Activated T-cell treated with anti-CD3 and anti-CD28 coated beads, Interleukin-2, amount 50 U/mL, for 48 hours (primary cell): ENCODE results near the gene PCED1B.
A peak's percentile ranks its signal among the peaks of the same experiment; 100 is the strongest.

Source experiments
- DNase-seq, 2 experiments: peaks; one replicate each; pipeline ENCODE4 v3.0.0-alpha.2; 2020

Gene PCED1B

DNA sequence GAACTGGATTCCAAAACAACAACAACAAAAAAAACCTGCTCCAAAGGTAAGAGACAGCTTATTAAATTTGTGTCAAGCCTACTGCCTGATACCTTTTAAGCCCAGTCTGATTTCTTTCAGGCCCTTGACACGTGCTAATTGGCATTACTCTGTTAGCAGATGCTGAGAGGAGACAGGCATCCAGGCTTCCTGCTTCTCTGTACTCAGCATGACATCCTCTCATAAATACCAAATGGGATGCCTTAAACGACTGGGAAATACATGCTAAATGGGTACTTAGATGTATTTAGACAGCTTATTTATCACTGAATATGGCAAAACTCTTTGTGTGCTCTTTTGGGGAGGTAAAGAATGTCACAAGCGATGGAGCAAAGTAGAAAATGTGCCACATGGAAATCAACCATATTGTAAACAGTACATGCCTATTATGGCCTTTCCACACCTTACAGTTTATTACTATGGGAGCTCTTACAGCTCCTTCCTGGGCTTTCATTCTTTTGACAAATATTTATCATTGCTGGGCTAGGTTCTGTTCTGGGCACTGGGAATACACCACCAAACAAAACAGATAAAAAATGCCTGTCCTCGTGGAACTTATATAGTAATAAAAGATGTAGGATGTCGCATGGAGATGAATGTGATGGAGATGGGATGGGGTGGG, 11.5 kb upstream of the PCED1B start:
- DNase-seq = no peak

GRCh38 chr12:47068539-47068938, 10.9 kb upstream of the PCED1B start:
- DNase-seq = no peak

DNA sequence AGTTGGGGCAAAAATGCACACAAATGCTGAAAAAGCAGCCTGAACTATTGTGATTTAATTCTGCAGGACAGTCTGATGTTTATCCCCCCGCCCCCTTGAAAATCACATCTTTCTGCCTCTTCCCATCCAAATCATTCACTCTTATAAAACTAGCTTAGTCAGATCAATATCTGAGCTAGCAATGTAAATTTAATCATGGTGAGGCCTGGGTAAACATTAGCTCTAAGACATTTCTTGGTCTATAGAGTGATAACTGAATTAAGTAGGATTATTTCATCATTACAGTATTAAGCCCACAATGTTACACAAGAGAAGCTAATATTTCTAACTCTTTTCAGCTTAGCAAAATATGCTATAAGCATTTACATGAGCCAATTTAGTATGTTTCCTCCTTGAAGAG, 9.1 kb upstream of the PCED1B start:
- no peak for DNase-seq

GRCh38 chr12:47071241-47071852, 8.1 kb upstream of the PCED1B start:
- DNase-seq = peak in 1 of 2 experiments; percentile 28

DNA sequence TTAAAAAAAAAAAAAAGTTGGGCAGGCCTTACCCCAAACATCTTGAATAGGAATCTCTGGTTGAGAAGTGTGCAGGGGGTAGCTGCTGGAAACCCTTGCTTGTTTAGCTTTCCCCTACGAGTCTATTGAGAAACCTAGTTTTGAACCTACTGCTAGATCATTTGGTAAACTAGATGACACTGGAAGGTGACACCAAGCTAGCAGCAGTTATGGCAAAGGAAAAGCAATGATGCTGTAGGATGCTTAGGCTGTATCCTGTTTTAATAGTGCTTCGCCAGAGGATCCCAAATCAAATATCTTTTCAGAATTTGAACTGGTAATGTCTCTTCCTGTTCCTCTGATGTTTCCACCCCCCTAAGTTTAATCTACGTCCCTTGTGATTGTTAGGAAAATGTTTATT, 5.5 kb upstream of the PCED1B start:
- no peak for DNase-seq

- DNase-seq = no peak
Observed at GRCh38 chr12:47074757-47075156, 4.7 kb upstream of the PCED1B start.

GRCh38 chr12:47075192-47076084, 4.0 kb upstream of the PCED1B start:
- DNase-seq = no peak

DNA sequence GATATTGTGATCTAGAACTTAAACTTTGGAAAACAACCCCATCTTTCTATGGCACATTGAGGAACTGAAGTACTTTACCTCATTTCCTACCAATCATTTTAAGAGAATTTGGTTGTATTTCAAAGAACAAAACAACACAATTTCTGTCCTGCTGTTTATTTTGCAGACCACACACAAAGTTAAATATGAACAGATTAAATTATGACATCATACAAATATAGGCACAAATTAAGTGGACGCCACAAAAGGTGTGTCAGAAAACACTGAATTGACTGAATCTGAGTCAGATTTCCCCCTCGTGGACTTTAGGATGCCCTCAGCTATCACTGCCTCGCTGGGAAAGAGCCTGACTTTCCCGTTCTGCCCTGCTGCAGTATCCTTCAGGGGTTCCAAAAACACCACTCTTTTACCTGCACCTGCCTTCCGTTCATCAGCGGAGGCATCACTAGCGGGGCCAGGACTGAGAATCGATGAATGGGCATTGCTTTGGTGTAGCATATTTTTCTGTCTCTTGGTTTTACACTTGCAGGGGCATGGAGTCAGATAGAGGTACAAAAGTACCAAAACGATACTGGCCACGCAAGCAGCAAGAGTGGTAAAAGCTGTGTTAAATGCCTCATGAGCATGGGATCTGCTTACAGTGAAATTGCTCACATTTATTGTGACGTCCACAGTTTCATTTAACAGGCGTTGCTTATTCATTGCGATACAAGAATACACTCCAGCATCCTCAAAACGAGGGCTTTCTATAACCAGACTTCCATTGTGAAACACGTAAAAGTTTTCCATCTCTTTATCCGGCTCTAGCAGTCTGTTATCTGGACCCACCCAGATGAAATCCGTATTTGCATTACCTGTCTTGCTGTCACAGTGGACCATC, 2.0 kb upstream of the PCED1B start:
- DNase-seq = no peak

DNA sequence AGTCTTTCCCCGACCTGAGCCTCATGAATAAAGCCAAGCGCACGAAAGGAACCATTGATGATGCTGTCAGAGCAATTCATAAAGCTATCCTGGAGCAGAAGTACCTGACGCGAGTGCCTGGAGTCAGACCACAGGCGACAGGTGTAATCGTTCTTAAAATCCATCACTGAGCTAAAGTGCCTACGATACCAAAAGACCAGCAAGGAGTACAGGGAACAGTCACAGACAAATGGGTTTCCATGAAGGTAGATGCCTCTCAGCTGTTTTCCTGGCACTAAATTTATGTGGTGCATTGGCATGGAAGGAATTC, 1.4 kb upstream of the PCED1B start:
- DNase-seq = no peak

GRCh38 chr12:47078733-47079467, 521 bp upstream of the PCED1B start:
- peak; percentile 55 to 58 for DNase-seq

DNA sequence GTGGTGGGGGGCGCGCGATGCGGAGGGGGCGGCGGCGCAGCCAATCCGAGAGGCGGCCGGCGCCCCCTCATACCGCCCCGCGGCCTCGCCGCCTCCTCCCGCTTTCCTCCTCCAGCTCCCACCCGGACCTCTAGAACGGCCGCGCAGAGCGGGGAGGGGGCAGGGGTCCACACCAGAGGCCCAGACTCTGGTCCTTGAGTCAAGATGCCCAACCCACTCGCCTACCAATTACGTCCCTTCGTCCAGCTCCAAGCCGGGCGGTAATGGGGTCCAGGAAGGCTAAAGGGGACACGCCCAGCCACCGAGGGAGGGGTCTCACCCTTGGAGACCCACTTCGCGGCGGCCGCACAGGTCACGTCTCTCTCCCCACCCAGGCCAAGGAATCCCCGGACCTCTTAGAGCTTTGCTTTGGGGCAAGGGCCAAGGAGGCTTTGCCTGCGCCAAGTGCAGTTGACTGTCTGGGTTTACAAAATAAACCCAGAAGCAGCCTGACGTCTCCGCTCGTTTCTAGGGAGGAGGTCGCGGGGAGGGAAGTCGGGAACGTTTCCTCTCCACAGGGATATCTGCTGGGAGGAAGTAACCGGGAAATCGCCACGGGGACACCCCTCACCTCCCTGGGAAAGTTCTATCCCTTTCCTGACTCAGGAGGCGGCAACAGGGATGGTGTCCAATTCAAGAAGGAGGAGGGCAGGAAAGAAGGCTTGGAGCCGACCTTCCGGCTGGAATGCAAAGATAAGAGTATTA, 732 bp downstream of the PCED1B start:
- peak; percentile 64 to 65 for DNase-seq

GRCh38 chr12:47080725-47081502, 1.5 kb downstream of the PCED1B start:
- DNase-seq = peak; percentile 68 to 70

DNA sequence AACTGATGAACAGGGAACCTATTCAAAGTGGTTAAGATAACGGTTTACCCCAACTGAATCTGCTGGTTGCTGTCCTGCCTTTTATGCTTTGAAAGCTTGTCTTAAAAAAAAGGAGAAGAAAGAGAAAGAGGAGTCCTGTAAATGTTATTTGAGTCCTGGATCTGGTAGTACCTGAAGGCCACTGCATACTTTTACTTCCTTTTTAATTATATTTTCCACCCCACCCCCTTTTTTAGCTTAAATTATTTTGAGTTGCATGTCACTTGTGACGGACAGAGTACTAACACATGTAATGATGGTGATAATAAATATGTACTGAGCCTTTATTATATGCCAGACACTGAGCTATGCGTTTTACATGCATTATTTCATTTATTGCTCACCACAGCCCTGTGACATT, 2.9 kb downstream of the PCED1B start:
- no peak for DNase-seq

GRCh38 chr12:47082796-47083621, 3.6 kb downstream of the PCED1B start:
- no peak for DNase-seq

DNA sequence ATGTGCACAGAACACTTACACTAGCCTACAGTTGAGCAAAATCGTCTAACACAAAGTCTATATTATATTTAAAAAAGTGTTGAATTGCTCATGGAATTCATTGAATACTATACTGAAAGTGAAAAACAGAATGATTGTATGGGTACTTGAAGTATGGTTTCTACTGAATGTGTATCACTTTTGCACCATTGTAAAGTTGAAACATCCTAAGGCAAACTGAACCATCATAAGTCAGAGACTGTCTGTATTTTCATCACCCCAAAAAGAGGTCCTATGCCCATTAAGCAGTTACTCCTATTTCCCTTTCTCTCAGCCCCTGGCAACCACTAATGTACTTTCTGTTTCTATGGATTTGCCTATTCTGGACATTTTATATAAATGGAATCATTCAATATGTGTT, 4.8 kb downstream of the PCED1B start:
- no peak for DNase-seq

DNA sequence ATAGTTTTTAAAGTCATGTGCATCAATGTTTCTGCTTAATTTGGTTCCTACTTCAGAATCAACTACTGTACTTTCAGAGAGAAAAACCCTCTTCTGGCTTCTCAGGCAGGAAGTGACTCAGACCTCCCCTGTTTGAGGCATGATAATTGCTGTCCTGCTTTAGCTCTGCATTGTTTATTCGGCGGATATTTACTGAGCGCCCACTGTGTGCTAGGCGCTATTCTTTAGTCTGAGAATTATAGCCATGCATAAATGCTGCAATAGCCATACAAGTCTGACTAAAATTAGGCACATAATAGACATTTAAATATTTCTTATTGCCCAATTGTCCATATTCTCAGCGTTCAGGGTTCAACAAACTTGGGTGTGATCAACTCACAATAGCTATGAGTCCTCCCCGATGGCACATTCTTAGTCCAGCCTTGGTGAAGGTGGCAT, 6.4 kb downstream of the PCED1B start:
- peak in 1 of 2 experiments; percentile 35 for DNase-seq

- DNase-seq = no peak
Observed at GRCh38 chr12:47087088-47087688, 7.8 kb downstream of the PCED1B start.

DNA sequence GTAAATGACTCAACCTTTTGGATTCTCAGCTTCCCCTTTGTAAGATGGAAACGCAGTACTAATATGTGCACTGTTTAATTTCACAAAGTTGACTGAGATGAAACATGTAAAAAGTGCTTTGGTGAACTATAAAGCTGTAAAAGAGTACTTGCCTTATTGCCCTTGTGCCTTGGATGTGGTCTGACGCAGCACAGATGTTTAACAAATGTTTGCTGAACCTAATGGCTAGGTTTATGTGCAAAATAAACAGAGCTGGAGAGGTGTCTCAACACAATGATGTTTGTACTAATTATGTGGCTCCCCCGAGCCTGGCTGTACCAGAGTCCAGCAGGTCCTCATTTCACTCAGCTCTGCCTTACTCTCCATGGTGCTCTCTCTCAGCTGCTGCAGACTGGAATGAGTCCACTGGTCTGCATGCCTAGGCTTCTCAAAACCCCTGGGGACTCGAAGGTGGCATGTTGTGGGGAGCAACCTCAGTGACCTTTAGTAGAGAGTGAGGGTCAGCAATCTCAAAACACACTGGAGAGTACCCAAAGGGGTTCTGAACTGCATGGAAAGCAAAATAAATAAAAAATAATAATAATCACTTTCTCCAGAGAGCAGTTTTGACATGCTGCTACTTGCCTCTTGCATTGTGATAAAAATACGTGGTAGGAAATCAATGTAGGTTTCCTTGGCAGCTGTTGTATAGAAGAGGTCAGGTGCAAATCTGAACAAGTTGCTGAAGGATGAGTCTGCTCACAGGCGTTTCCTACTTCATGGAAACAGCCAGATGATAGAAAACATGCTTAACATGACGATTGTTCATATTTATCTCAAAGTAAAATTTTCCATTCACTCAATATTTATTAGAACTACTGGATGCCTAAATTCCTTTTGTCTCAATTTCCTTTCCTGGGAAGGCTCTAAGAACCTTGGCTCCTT, 8.9 kb downstream of the PCED1B start:
- no peak for DNase-seq
